HS-27A (cell line): ENCODE measurements around the gene SCNN1B.
"Not testable (repeated sequence)": the region's sequence is repeated elsewhere in the genome, so short reads cannot be mapped to it uniquely, and the experiment has no call there.

Experiments used
- DNase-seq: peaks from one replicate; pipeline ENCODE4 v3.0.0-alpha.2; 2012; ENCODE audit warnings: low read depth, missing footprints

The SCNN1B gene

GRCh38 chr16:23288726-23289512 is 13.2 kb upstream of the SCNN1B start:
- no peak for DNase-seq

- DNase-seq = no peak
Measured at GRCh38 chr16:23290189-23291062, 11.7 kb upstream of the SCNN1B start.

- no peak for DNase-seq
Measured at GRCh38 chr16:23293016-23293415, 9.1 kb upstream of the SCNN1B start.

GRCh38 chr16:23294260-23294659 is 7.8 kb upstream of the SCNN1B start:
- no peak for DNase-seq

GRCh38 chr16:23296994-23297393 is 5.1 kb upstream of the SCNN1B start:
- no peak for DNase-seq

GRCh38 chr16:23298290-23298915 is 3.7 kb upstream of the SCNN1B start:
- DNase-seq = no peak

- not testable (repeated sequence) for DNase-seq
Measured at GRCh38 chr16:23299815-23300214, 2.3 kb upstream of the SCNN1B start.

- DNase-seq = no peak
Measured at GRCh38 chr16:23301251-23302044, 654 bp upstream of the SCNN1B start.

GRCh38 chr16:23303685-23304084 is 1.6 kb downstream of the SCNN1B start:
- DNase-seq = no peak

- DNase-seq = no peak
Measured at GRCh38 chr16:23304620-23305019, 2.5 kb downstream of the SCNN1B start.

- DNase-seq = no peak
Measured at GRCh38 chr16:23306199-23307100, 4.3 kb downstream of the SCNN1B start.

GRCh38 chr16:23310217-23310616 is 8.1 kb downstream of the SCNN1B start:
- no peak for DNase-seq

- DNase-seq = no peak
Measured at GRCh38 chr16:23310744-23311143, 8.6 kb downstream of the SCNN1B start.

- no peak for DNase-seq
Measured at GRCh38 chr16:23316232-23316631, 14.1 kb downstream of the SCNN1B start.

GRCh38 chr16:23316634-23317265 is 14.6 kb downstream of the SCNN1B start:
- no peak for DNase-seq

GRCh38 chr16:23317266-23317661 is 15.2 kb downstream of the SCNN1B start:
- no peak for DNase-seq

- DNase-seq = no peak
Measured at GRCh38 chr16:23317751-23318150, 15.6 kb downstream of the SCNN1B start.

- DNase-seq = no peak
Measured at GRCh38 chr16:23318639-23319038, 16.5 kb downstream of the SCNN1B start.

- no peak for DNase-seq
Measured at GRCh38 chr16:23319861-23320615, 17.9 kb downstream of the SCNN1B start.

GRCh38 chr16:23320693-23321092 is 18.6 kb downstream of the SCNN1B start:
- no peak for DNase-seq
